HCT116 (cell line): ENCODE measurements around the gene CCDC32. TPM values are rescaled to one million over a fixed set of nuclear protein-coding genes. Genes with fewer than 3 reads are reported as not detected.

Experiments
- ATAC-seq: fragments of 200-7000 bp; cut with Tn5 transposase; 2 replicates; pipeline ENCODE4 v1.9.1; 2020; ENCODE audit warnings: mild to moderate bottlenecking, moderate library complexity
- BruUV-seq: library from RNA; stranded (reverse); fragments of 400-500 nt; replicated peaks from 2 replicates; lab custom pipeline; 2021; lab: Mats Ljungman, UMichigan
- CTCF ChIA-PET: fragments of 300-600 bp; sonication (Branson Sonifier 250); formaldehyde crosslinking; loops from one replicate; lab custom pipeline; 2021; ENCODE audit warnings: antibody characterized with exemption; lab: Charles Lee
- POLR2A ChIA-PET: fragments of 300-600, 350-600 bp; sonication (Branson Sonifier 250); formaldehyde crosslinking; loops from one replicate; lab custom pipeline; 2021; ENCODE audit warnings: antibody characterized with exemption; lab: Charles Lee
- RAD21 ChIA-PET, 2 experiments: fragments of 300-600 bp; sonication (Branson Sonifier 250); formaldehyde crosslinking; loops; one replicate each; lab custom pipeline; 2023; ENCODE audit warnings: low total read pairs in 2 of 2; ENCODE audit not compliant: uncharacterized antibody in 2 of 2, unreplicated experiment in 2 of 2, low non-redundant PET in 1 of 2; lab: Charles Lee
- DNase-seq: peaks from one replicate; pipeline ENCODE4 v3.0.0-alpha.2; 2010; ENCODE audit warnings: low read depth, low spot score
- H2AFZ ChIP-seq: fragments of 200-600 bp; shearing (Covaris generic), sonication (generic); 2 replicates; pipeline ENCODE4 v1.6.1; 2017; ENCODE audit warnings: low read depth, mixed run types, mixed read lengths, antibody characterized with exemption, low read length; ENCODE audit not compliant: poor library complexity, severe bottlenecking
- H3K27ac ChIP-seq: 2 replicates; pipeline ENCODE4 v1.5.1; 2012; ENCODE audit warnings: low read depth, low read length
- H3K27me3 ChIP-seq: fragments of 200-600 bp; sonication (generic); 2 replicates; pipeline ENCODE4 v1.6.1; 2016; ENCODE audit warnings: mixed run types, low read length, mixed read lengths; ENCODE audit not compliant: insufficient read depth
- H3K36me3 ChIP-seq, 2 experiments: fragments of 200-500 bp in 1 of 2; fragments of 200-600 bp in 1 of 2; sonication (Bioruptor generic) in 1 of 2; sonication (generic) in 1 of 2; 2 replicates each; pipeline versions ENCODE4 v1.5.1 to v1.6.1; 2014 to 2016; ENCODE audit warnings: low read length in 2 of 2, inconsistent platforms in 1 of 2, mixed read lengths in 1 of 2, mixed run types in 1 of 2; ENCODE audit not compliant: insufficient read depth in 2 of 2, control insufficient read depth in 1 of 2
- H3K4me1 ChIP-seq, 2 experiments: fragments of 200-600 bp in 1 of 2; sonication (generic) in 1 of 2; 2 replicates each; pipeline versions ENCODE4 v1.5.1 to v1.6.1; 2012 to 2017; ENCODE audit warnings: low read length in 2 of 2, inconsistent platforms in 1 of 2, mild to moderate bottlenecking in 1 of 2, mixed read lengths in 1 of 2, mixed run types in 1 of 2, moderate library complexity in 1 of 2; ENCODE audit not compliant: insufficient read depth in 2 of 2, control insufficient read depth in 1 of 2
- H3K4me2 ChIP-seq: fragments of 200-600 bp; sonication (generic); 2 replicates; pipeline ENCODE4 v1.6.1; 2017; ENCODE audit warnings: mixed run types, low read length, mixed read lengths
- H3K4me3 ChIP-seq, 2 experiments: fragments of 200-600 bp in 1 of 2; sonication (generic) in 1 of 2; replicated peaks in 1 of 2; 2 replicates each; pipeline ENCODE4 v1.5.1; 2011 to 2016; ENCODE audit warnings: low read length in 2 of 2, control low read depth in 1 of 2, low read depth in 1 of 2, mild to moderate bottlenecking in 1 of 2, mixed read lengths in 1 of 2, mixed run types in 1 of 2
- H3K79me2 ChIP-seq: fragments of 200-600 bp; sonication (generic); 2 replicates; pipeline ENCODE4 v1.6.1; 2017; ENCODE audit warnings: mild to moderate bottlenecking, mixed run types, low read length, moderate library complexity, mixed read lengths; ENCODE audit not compliant: insufficient read depth
- H3K9ac ChIP-seq: fragments of 200-600 bp; sonication (generic); 2 replicates; pipeline ENCODE4 v1.6.1; 2016; ENCODE audit warnings: low read length, mixed read lengths
- H3K9me2 ChIP-seq: fragments of 200-600 bp; sonication (generic), shearing (Covaris generic); 2 replicates; pipeline ENCODE4 v1.6.1; 2017; ENCODE audit warnings: mixed run types, mild to moderate bottlenecking, moderate library complexity; ENCODE audit not compliant: insufficient read depth
- H3K9me3 ChIP-seq, 2 experiments: fragments of 200-500 bp in 1 of 2; fragments of 200-600 bp in 1 of 2; sonication (Bioruptor generic) in 1 of 2; sonication (generic) in 1 of 2; 2 replicates each; pipeline ENCODE4 v1.6.1; 2014 to 2017; ENCODE audit warnings: low read length in 2 of 2, mixed read lengths in 2 of 2, inconsistent platforms in 1 of 2, low read depth in 1 of 2, mild to moderate bottlenecking in 1 of 2, mixed run types in 1 of 2, moderate library complexity in 1 of 2; ENCODE audit not compliant: control insufficient read depth in 1 of 2, insufficient read depth in 1 of 2
- H4K20me1 ChIP-seq: fragments of 200-600 bp; sonication (generic), shearing (Covaris generic); 2 replicates; pipeline ENCODE4 v1.6.1; 2017; ENCODE audit warnings: mixed run types, mild to moderate bottlenecking, moderate library complexity; ENCODE audit not compliant: insufficient read depth
- ATF3 ChIP-seq: IDR thresholded peaks from 2 replicates; pipeline ENCODE4 v1.6.1; 2012
- CEBPB ChIP-seq: IDR thresholded peaks from 2 replicates; pipeline ENCODE4 v1.6.1; 2012; ENCODE audit warnings: low read depth
- ELF1 ChIP-seq: IDR thresholded peaks from 2 replicates; pipeline ENCODE4 v1.6.1; 2012; ENCODE audit warnings: low read depth, borderline replicate concordance
- EZH2 ChIP-seq: fragments of 200-600 bp; sonication (generic); IDR thresholded peaks from 2 replicates; pipeline ENCODE4 v1.6.1; 2017; ENCODE audit warnings: antibody characterized with exemption, mixed run types
- EZH2phosphoT487 ChIP-seq: fragments of 200-600 bp; IDR thresholded peaks from 2 replicates; pipeline ENCODE4 v1.6.1; 2018; ENCODE audit warnings: antibody characterized with exemption, borderline replicate concordance
- FOSL1 ChIP-seq: IDR thresholded peaks from 2 replicates; pipeline ENCODE4 v1.6.1; 2012; ENCODE audit warnings: low read depth
- MAX ChIP-seq: IDR thresholded peaks from 2 replicates; pipeline ENCODE4 v1.6.1; 2012
- POLR2A ChIP-seq: IDR thresholded peaks from 2 replicates; pipeline ENCODE4 v1.7.0; 2011; ENCODE audit warnings: borderline replicate concordance; ENCODE audit not compliant: insufficient read depth, insufficient read length; ENCODE audit errors: extremely low read depth
- RAD21 ChIP-seq: IDR thresholded peaks from 2 replicates; pipeline ENCODE4 v1.6.1; 2012; ENCODE audit warnings: low read depth, mild to moderate bottlenecking
- SIN3A ChIP-seq: IDR thresholded peaks from 2 replicates; pipeline ENCODE4 v1.6.1; 2012; ENCODE audit warnings: low read depth
- SP1 ChIP-seq: IDR thresholded peaks from 2 replicates; pipeline ENCODE4 v1.6.1; 2012; ENCODE audit warnings: low read depth
- SRF ChIP-seq: IDR thresholded peaks from 2 replicates; pipeline ENCODE4 v1.6.1; 2012; ENCODE audit warnings: low read depth
- YY1 ChIP-seq: IDR thresholded peaks from 2 replicates; pipeline ENCODE4 v1.6.1; 2011; ENCODE audit warnings: low read length, low read depth, moderate library complexity, mild to moderate bottlenecking; ENCODE audit not compliant: insufficient replicate concordance; ENCODE audit errors: extremely low read depth
- intact Hi-C: fragments of 100-400 bp; cut with micrococcal nuclease; formaldehyde crosslinking; loops from 2 replicates; pipeline ENCODE4 v1.10.0; 2022
- total RNA-seq: library from RNA; stranded (reverse); gene quantifications from one replicate; pipeline ENCODE4 v1.2.1, GENCODE V29; 2021; ENCODE audit not compliant: unreplicated experiment

Gene CCDC32
- total RNA-seq, 1 experiment from 2014 or later, result 18.6 TPM

- Histone ChIP-seq H3K4me1 (peaks cover 0 to 14% of the 10 kb centered on the region in 2 experiments; a peak in 2 of 4 replicates), H3K4me2 (peak overlapping the region; percentile 67; the same call in 1 of the 2 replicates), H3K79me2 (peaks cover 63% of the 10 kb centered on the region), H3K27ac (no peak overlapping the region), H3K4me3 (no peak overlapping the region), H3K9ac (no peak overlapping the region), H3K9me3 (no peaks in the 10 kb centered on the region), H3K9me2 (no peaks in the 10 kb centered on the region), H2AFZ (no peak overlapping the region), H4K20me1 (no peaks in the 10 kb centered on the region), H3K27me3 (no peaks in the 10 kb centered on the region), H3K36me3 (no peaks in the 10 kb centered on the region)
- ChIA-PET POLR2A (no interaction called here), CTCF (no interaction called here), RAD21 (no interaction called here)
- DNase-seq, result no peak
- BruUV-seq, result no TSS peak
- TF ChIP-seq ELF1 (no peak), MAX (no peak), ATF3 (no peak), RAD21 (no peak), YY1 (no peak), CEBPB (no peak), SP1 (no peak), SIN3A (no peak), EZH2 (no peak), FOSL1 (no peak), SRF (no peak), POLR2A (no peak)
- ATAC-seq, result no peak
- intact Hi-C loops, result loop anchor here (10.0 kb wide), 1 partner anchor 189 kb away; no protein-coding TSS in a partner anchor
Observed at GRCh38 chr15:40595773-40596172, 30.9 kb upstream of the CCDC32 start.

GRCh38 chr15:40595219-40595618 is 30.4 kb upstream of the CCDC32 start:
- no peak for ATAC-seq
- H3K79me2 ChIP-seq, result peaks cover 57% of the 10 kb centered on the region
- ChIA-PET POLR2A (no interaction called here), RAD21 (no interaction called here), CTCF (no interaction called here)
- intact Hi-C loops, result loop anchor here (10.0 kb wide), 1 partner anchor 190 kb away; no protein-coding TSS in a partner anchor
- H3K9me2 ChIP-seq, result no peaks in the 10 kb centered on the region
- BruUV-seq, result no TSS peak
- H3K4me2 ChIP-seq, result peak overlapping the region; percentile 67
- H3K4me3 ChIP-seq, result peak overlapping the region; percentile 80 to 89
- H4K20me1 ChIP-seq, result no peaks in the 10 kb centered on the region
- H3K9ac ChIP-seq, result peak overlapping the region; percentile 84
- DNase-seq, result no peak
- no peak for TF ChIP-seq CEBPB
- TF ChIP-seq SRF, result no peak
- TF ChIP-seq EZH2phosphoT487, result no peak
- no peak for TF ChIP-seq ATF3
- TF ChIP-seq, all 23 proteins: peak for 0
- Histone ChIP-seq H3K36me3 (no peaks in the 10 kb centered on the region), H2AFZ (no peak overlapping the region), H3K4me1 (peaks cover 0 to 16% of the 10 kb centered on the region in 2 experiments; a peak in 2 of 4 replicates), H3K9me3 (no peaks in the 10 kb centered on the region), H3K27me3 (no peaks in the 10 kb centered on the region), H3K27ac (peak overlapping the region; percentile 89; the same call in 1 of the 2 replicates)
